ENCODE measurements around the gene MRPS10. TPM values are rescaled to one million over a fixed set of nuclear protein-coding genes. Genes with fewer than 3 reads are reported as not detected.

The MRPS10 gene
- total and polyA plus RNA-seq, 10 of the 15 experiments (the other 5 are each of a cell fraction or from before 2014, with no cell fraction given): 28.5 to 83.3 (median 52.8) TPM

DNA sequence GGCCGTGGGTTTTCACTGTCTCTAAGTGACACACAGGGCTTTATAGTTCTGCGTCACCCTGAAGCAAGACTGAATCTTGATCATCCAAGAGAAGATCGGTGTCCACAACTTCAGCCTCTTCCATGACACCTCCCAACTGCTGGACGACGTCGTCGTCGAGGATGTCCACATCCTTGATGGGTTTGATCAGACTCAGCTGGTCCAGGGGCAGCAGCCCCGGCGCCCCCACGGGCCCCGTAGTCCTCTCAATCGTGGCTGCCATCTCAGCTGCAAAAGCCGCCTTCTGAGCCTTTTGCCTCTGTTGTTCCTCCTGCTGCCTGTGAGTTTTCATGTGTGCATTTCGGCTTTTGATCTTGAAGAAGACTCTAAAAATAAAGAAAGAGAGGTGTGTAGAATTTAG, 10.6 kb upstream of the MRPS10 start:
- ChIA-PET CTCF (interaction anchor here (5.9 kb wide), 1 partner anchor 14 kb away, joined by 57 read pairs; no protein-coding TSS in a partner anchor), RAD21 (ENCODE audit: unreplicated experiment) (interaction anchor here (2.8 kb wide), 1 partner anchor 8 kb away, joined by 11 read pairs; no protein-coding TSS in a partner anchor), POLR2A (no interaction called here), SMC1A (ENCODE audit: uncharacterized antibody, unreplicated experiment) (interaction anchor here (0.9 to 6.1 kb wide), 3 partner anchors 8 to 91 kb away, joined by 3 to 49 read pairs (median 31); no protein-coding TSS in a partner anchor)
- no peak overlapping the region for H3K4me3 ChIP-seq
- no peaks in the 10 kb centered on the region for H3K79me2 ChIP-seq (ENCODE audit: control insufficient read depth, insufficient read depth, low read length)
- DNase-seq (ENCODE audit: low read depth, low spot score): no peak
- no peaks in the 10 kb centered on the region for H3K9me3 ChIP-seq (replicated peaks; ENCODE audit: control insufficient read depth, insufficient read depth, low read length)
- FAIRE-seq: no peak
- no peak for ATAC-seq
- no peak overlapping the region for H3K4me2 ChIP-seq (ENCODE audit: control insufficient read depth, insufficient read depth)
- intact Hi-C loops (cut with micrococcal nuclease; ENCODE audit: unreplicated experiment) (no loop called here), in situ Hi-C loops (cut with MboI) (no loop called here)
- no peak overlapping the region for H3K9ac ChIP-seq (ENCODE audit: control insufficient read depth, insufficient read depth, low read length)
- TF ChIP-seq JUNB (IDR thresholded peaks at IDR 0.05) (no peak), TAF1 (IDR thresholded peaks at IDR 0.05; ENCODE audit: borderline replicate concordance, low read depth, low read length) (no peak)
- H2AFZ ChIP-seq (ENCODE audit: control insufficient read depth, low read depth, low read length): no peak overlapping the region
- H3K27ac ChIP-seq (ENCODE audit: control insufficient read depth, insufficient read depth): no peak overlapping the region
- H3K4me1 ChIP-seq (ENCODE audit: control insufficient read depth, insufficient read depth, low read length): no peaks in the 10 kb centered on the region; the same call in 1 of the 2 replicates
- 90% methylated on average over 15 of the region's 15 CpGs for WGBS (ENCODE audit: insufficient coverage, insufficient replicate concordance, low lambda C conversion rate, missing lambda C conversion rate)
- no TSS peak for BruUV-seq (replicated peaks)
- H4K20me1 ChIP-seq (ENCODE audit: control insufficient read depth, insufficient read depth): no peaks in the 10 kb centered on the region
- H3K27me3 ChIP-seq (replicated peaks in 1 of 2; ENCODE audit: control insufficient read depth in 2 of 2, insufficient read depth in 2 of 2, low read length in 1 of 2): no peaks in the 10 kb centered on the region
- no peaks in the 10 kb centered on the region for H3K36me3 ChIP-seq (ENCODE audit: control insufficient read depth in 2 of 2, insufficient read depth in 2 of 2, low read length in 1 of 2)

DNA sequence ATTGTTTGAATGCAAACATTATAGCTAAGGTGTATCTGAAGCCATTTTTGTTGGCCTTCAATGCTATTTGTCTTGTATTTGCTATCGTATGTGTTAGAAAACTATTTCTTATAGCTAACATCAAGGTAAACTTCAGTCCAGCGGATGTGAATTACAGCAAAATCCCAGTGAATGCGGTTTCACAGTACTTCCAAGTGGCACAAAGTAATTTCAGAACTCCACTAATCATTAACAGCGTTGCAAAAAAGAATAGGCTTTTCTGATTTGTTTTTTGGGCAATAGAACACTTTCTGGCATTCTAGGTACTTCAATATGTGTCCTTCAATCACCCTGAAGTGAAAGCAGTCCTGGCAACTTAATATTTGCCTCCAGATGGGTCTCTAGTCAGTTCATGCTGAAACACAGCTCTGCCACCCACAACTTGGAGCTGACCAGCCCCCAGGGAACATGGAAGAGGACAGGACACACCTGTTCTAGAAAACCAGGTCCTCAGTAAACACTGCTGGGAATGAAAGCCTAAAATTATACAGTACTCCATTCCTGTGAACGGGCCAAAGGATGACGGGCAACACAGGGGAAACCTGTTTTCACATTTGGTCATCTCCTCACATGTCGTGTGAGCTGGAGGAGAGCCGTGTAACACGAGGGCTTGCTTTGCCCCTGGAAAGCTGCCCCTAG, 9.7 kb upstream of the MRPS10 start:
- FAIRE-seq (no peak), ATAC-seq (no peak), DNase-seq (ENCODE audit: low read depth, low spot score) (no peak)
- Histone ChIP-seq H2AFZ (ENCODE audit: control insufficient read depth, low read depth, low read length) (no peak overlapping the region), H3K36me3 (ENCODE audit: control insufficient read depth in 2 of 2, insufficient read depth in 2 of 2, low read length in 1 of 2) (no peaks in the 10 kb centered on the region), H3K9me3 (replicated peaks; ENCODE audit: control insufficient read depth, insufficient read depth, low read length) (no peaks in the 10 kb centered on the region), H4K20me1 (ENCODE audit: control insufficient read depth, insufficient read depth) (no peaks in the 10 kb centered on the region), H3K27me3 (replicated peaks in 1 of 2; ENCODE audit: control insufficient read depth in 2 of 2, insufficient read depth in 2 of 2, low read length in 1 of 2) (no peaks in the 10 kb centered on the region), H3K79me2 (ENCODE audit: control insufficient read depth, insufficient read depth, low read length) (no peaks in the 10 kb centered on the region), H3K4me2 (ENCODE audit: control insufficient read depth, insufficient read depth) (no peak overlapping the region), H3K9ac (ENCODE audit: control insufficient read depth, insufficient read depth, low read length) (no peak overlapping the region), H3K4me3 (no peak overlapping the region), H3K4me1 (ENCODE audit: control insufficient read depth, insufficient read depth, low read length) (no peaks in the 10 kb centered on the region; the same call in 1 of the 2 replicates), H3K27ac (ENCODE audit: control insufficient read depth, insufficient read depth) (no peak overlapping the region)
- ChIA-PET POLR2A (interaction anchor here (1.2 to 1.6 kb wide), 2 partner anchors 9 to 15 kb away, joined by 3 to 4 read pairs; no protein-coding TSS in a partner anchor), CTCF (interaction anchor here (1.2 to 5.9 kb wide), 4 partner anchors 10 to 320 kb away, joined by 3 to 57 read pairs (median 4); no protein-coding TSS in a partner anchor), SMC1A (ENCODE audit: uncharacterized antibody, unreplicated experiment) (interaction anchor here (0.6 to 6.1 kb wide), 4 partner anchors 9 to 320 kb away, joined by 3 to 49 read pairs (median 18); no protein-coding TSS in a partner anchor), RAD21 (ENCODE audit: unreplicated experiment) (interaction anchor here (1.2 to 2.8 kb wide), 3 partner anchors 9 to 43 kb away, joined by 3 to 11 read pairs (median 3); no protein-coding TSS in a partner anchor)
- BruUV-seq (replicated peaks): no TSS peak
- intact Hi-C loops (cut with micrococcal nuclease; ENCODE audit: unreplicated experiment) (no loop called here), in situ Hi-C loops (cut with MboI) (no loop called here)
- 88% methylated on average over 9 of the region's 9 CpGs for WGBS (ENCODE audit: insufficient coverage, insufficient replicate concordance, low lambda C conversion rate, missing lambda C conversion rate)
- TF ChIP-seq WRNIP1 (IDR thresholded peaks at IDR 0.05; ENCODE audit: borderline replicate concordance, low read depth, low read length): no peak
- TF ChIP-seq SP1 (IDR thresholded peaks at IDR 0.05; ENCODE audit: low read depth, low read length): no peak
- TF ChIP-seq SPI1 (IDR thresholded peaks at IDR 0.05; ENCODE audit: borderline replicate concordance, insufficient read depth, low read depth, low read length): no peak
- TF ChIP-seq CBX5 (IDR thresholded peaks at IDR 0.05; ENCODE audit: low read depth): no peak
- TF ChIP-seq, protein P1, sequence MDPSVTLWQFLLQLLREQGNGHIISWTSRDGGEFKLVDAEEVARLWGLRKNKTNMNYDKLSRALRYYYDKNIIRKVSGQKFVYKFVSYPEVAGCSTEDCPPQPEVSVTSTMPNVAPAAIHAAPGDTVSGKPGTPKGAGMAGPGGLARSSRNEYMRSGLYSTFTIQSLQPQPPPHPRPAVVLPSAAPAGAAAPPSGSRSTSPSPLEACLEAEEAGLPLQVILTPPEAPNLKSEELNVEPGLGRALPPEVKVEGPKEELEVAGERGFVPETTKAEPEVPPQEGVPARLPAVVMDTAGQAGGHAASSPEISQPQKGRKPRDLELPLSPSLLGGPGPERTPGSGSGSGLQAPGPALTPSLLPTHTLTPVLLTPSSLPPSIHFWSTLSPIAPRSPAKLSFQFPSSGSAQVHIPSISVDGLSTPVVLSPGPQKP (IDR thresholded peaks at IDR 0.05; ENCODE audit: low read depth, low read length): no peak
- TF ChIP-seq, protein P2, sequence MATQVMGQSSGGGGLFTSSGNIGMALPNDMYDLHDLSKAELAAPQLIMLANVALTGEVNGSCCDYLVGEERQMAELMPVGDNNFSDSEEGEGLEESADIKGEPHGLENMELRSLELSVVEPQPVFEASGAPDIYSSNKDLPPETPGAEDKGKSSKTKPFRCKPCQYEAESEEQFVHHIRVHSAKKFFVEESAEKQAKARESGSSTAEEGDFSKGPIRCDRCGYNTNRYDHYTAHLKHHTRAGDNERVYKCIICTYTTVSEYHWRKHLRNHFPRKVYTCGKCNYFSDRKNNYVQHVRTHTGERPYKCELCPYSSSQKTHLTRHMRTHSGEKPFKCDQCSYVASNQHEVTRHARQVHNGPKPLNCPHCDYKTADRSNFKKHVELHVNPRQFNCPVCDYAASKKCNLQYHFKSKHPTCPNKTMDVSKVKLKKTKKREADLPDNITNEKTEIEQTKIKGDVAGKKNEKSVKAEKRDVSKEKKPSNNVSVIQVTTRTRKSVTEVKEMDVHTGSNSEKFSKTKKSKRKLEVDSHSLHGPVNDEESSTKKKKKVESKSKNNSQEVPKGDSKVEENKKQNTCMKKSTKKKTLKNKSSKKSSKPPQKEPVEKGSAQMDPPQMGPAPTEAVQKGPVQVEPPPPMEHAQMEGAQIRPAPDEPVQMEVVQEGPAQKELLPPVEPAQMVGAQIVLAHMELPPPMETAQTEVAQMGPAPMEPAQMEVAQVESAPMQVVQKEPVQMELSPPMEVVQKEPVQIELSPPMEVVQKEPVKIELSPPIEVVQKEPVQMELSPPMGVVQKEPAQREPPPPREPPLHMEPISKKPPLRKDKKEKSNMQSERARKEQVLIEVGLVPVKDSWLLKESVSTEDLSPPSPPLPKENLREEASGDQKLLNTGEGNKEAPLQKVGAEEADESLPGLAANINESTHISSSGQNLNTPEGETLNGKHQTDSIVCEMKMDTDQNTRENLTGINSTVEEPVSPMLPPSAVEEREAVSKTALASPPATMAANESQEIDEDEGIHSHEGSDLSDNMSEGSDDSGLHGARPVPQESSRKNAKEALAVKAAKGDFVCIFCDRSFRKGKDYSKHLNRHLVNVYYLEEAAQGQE (IDR thresholded peaks at IDR 0.05; ENCODE audit: low read depth, low read length): no peak
- no peak for TF ChIP-seq BHLHE40 (IDR thresholded peaks at IDR 0.05; ENCODE audit: borderline replicate concordance in 1 of 2, low read depth in 2 of 2, low read length in 1 of 2)
- TF ChIP-seq, protein P3, sequence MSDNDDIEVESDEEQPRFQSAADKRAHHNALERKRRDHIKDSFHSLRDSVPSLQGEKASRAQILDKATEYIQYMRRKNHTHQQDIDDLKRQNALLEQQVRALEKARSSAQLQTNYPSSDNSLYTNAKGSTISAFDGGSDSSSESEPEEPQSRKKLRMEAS (IDR thresholded peaks at IDR 0.05; ENCODE audit: low read depth, low read length): no peak
- TF ChIP-seq POLR2A (IDR thresholded peaks at IDR 0.05; ENCODE audit: low read depth, low read length): no peak
- no peak for TF ChIP-seq SMAD5 (IDR thresholded peaks at IDR 0.05; ENCODE audit: low read depth)

All from GM12878 (cell line).